ENCODE results near the gene BCLAF1. TPM values are rescaled to one million over a fixed set of nuclear protein-coding genes. Genes with fewer than 3 reads are reported as not detected.

BCLAF1 gene
- total RNA-seq, 1 experiment from 2014 or later = 159 TPM

DNA sequence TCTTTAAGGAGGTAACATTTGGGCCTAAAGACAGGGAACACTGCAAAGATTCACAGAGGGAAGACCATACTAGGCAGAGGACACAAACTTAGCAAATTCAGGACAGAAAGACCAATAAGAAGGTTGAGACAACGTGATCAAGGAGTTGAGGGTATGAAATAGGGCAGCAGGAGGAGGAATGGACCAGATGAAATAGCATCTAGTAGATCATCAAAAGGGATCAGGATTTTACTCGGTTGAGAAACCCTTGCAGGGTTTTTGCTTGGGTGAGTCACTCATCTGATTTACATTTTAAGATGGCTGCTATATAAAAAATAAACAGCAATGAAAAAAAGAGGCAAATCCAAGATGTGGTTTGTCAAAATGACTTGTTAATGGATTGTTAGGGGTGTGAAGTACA, 4.7 kb downstream of the BCLAF1 start:
- ChIA-PET POLR2A (no interaction called here), RAD21 (ENCODE audit: low non-redundant PET in 1 of 2, low total read pairs in 2 of 2, uncharacterized antibody in 2 of 2, unreplicated experiment in 2 of 2) (no interaction called here), CTCF (no interaction called here)
- Histone ChIP-seq H3K27ac (ENCODE audit: low read depth, low read length) (no peak overlapping the region), H3K9me2 (ENCODE audit: insufficient read depth) (no peaks in the 10 kb centered on the region), H3K4me1 (ENCODE audit: control insufficient read depth in 1 of 2, insufficient read depth in 2 of 2, low read length in 2 of 2) (peaks cover 4 to 16% of the 10 kb centered on the region in 2 experiments; a peak in 3 of 4 replicates), H4K20me1 (ENCODE audit: insufficient read depth) (peaks cover 82% of the 10 kb centered on the region), H3K9me3 (ENCODE audit: control insufficient read depth in 1 of 2, insufficient read depth in 1 of 2, low read depth in 1 of 2, low read length in 2 of 2) (no peaks in the 10 kb centered on the region), H3K27me3 (ENCODE audit: insufficient read depth, low read length) (no peaks in the 10 kb centered on the region), H2AFZ (ENCODE audit: low read depth, low read length, poor library complexity, severe bottlenecking) (no peak overlapping the region), H3K4me2 (ENCODE audit: low read length) (no peak overlapping the region), H3K79me2 (ENCODE audit: insufficient read depth, low read length) (peaks cover 96% of the 10 kb centered on the region), H3K4me3 (replicated peaks in 1 of 2; ENCODE audit: low read depth in 1 of 2, low read length in 2 of 2) (no peak overlapping the region), H3K36me3 (ENCODE audit: control insufficient read depth in 1 of 2, insufficient read depth in 2 of 2, low read length in 2 of 2) (peaks cover 13% of the 10 kb centered on the region in 2 experiments; a peak in 3 of 4 replicates), H3K9ac (ENCODE audit: low read length) (no peak overlapping the region)
- intact Hi-C loops (cut with micrococcal nuclease) = loop anchor here (5.0 to 10.0 kb wide), 2 partner anchors 267 to 790 kb away; partner anchors contain the start of genes AHI1 and MAP7
- ATAC-seq = no peak
- TF ChIP-seq ZFX (IDR thresholded peaks at IDR 0.05) (no peak), TCF7L2 (IDR thresholded peaks at IDR 0.05; ENCODE audit: borderline replicate concordance, extremely low read depth, insufficient read depth, insufficient read length) (no peak)
- no TSS peak for BruUV-seq (replicated peaks)
- DNase-seq (ENCODE audit: low read depth, low spot score) = no peak

DNA sequence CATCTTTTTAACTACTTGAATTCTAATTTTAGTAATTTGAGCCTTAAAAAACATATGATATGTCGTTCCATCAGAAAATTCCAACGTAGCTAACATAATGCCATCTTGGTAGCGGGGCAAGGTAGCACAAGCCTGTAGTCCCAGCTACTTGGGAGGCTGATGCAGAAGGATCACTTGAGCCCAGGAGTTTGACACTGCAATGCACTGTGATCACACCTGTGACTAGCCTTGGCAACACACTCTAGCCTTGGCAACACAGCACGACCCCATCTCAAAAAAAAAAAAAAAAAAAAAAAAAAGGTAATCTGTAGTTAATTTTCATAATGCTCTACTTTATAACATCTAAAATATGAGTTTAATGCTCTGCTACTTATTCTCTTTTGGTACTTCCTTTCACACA, 6.7 kb downstream of the BCLAF1 start:
- TF ChIP-seq, protein P1, sequence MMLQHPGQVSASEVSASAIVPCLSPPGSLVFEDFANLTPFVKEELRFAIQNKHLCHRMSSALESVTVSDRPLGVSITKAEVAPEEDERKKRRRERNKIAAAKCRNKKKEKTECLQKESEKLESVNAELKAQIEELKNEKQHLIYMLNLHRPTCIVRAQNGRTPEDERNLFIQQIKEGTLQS (IDR thresholded peaks at IDR 0.05) = no peak
- TF ChIP-seq, protein P2, sequence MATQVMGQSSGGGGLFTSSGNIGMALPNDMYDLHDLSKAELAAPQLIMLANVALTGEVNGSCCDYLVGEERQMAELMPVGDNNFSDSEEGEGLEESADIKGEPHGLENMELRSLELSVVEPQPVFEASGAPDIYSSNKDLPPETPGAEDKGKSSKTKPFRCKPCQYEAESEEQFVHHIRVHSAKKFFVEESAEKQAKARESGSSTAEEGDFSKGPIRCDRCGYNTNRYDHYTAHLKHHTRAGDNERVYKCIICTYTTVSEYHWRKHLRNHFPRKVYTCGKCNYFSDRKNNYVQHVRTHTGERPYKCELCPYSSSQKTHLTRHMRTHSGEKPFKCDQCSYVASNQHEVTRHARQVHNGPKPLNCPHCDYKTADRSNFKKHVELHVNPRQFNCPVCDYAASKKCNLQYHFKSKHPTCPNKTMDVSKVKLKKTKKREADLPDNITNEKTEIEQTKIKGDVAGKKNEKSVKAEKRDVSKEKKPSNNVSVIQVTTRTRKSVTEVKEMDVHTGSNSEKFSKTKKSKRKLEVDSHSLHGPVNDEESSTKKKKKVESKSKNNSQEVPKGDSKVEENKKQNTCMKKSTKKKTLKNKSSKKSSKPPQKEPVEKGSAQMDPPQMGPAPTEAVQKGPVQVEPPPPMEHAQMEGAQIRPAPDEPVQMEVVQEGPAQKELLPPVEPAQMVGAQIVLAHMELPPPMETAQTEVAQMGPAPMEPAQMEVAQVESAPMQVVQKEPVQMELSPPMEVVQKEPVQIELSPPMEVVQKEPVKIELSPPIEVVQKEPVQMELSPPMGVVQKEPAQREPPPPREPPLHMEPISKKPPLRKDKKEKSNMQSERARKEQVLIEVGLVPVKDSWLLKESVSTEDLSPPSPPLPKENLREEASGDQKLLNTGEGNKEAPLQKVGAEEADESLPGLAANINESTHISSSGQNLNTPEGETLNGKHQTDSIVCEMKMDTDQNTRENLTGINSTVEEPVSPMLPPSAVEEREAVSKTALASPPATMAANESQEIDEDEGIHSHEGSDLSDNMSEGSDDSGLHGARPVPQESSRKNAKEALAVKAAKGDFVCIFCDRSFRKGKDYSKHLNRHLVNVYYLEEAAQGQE (IDR thresholded peaks at IDR 0.05; ENCODE audit: low read depth) = no peak
- TF ChIP-seq TCF7L2 (IDR thresholded peaks at IDR 0.05; ENCODE audit: borderline replicate concordance, extremely low read depth, insufficient read depth, insufficient read length) (no peak), CEBPB (IDR thresholded peaks at IDR 0.05; ENCODE audit: low read depth) (no peak), CBX3 (IDR thresholded peaks at IDR 0.05; ENCODE audit: low read depth) (no peak), RAD21 (IDR thresholded peaks at IDR 0.05; ENCODE audit: low read depth) (no peak), SRF (IDR thresholded peaks at IDR 0.05; ENCODE audit: low read depth) (no peak)
- Histone ChIP-seq H3K4me1 (ENCODE audit: control insufficient read depth in 1 of 2, insufficient read depth in 2 of 2, low read length in 2 of 2) (peaks cover 1 to 9% of the 10 kb centered on the region in 2 experiments; a peak in 3 of 4 replicates), H3K9me2 (ENCODE audit: insufficient read depth) (no peaks in the 10 kb centered on the region), H3K4me3 (replicated peaks in 1 of 2; ENCODE audit: low read depth in 1 of 2, low read length in 2 of 2) (no peak overlapping the region), H3K36me3 (ENCODE audit: control insufficient read depth in 1 of 2, insufficient read depth in 2 of 2, low read length in 2 of 2) (peaks cover 16 to 22% of the 10 kb centered on the region in 2 experiments), H3K9ac (ENCODE audit: low read length) (no peak overlapping the region), H3K27me3 (ENCODE audit: insufficient read depth, low read length) (no peaks in the 10 kb centered on the region), H4K20me1 (ENCODE audit: insufficient read depth) (peaks cover 79% of the 10 kb centered on the region), H3K4me2 (ENCODE audit: low read length) (no peak overlapping the region), H3K9me3 (ENCODE audit: control insufficient read depth in 1 of 2, insufficient read depth in 1 of 2, low read depth in 1 of 2, low read length in 2 of 2) (no peaks in the 10 kb centered on the region), H3K79me2 (ENCODE audit: insufficient read depth, low read length) (peaks cover 99% of the 10 kb centered on the region), H3K27ac (ENCODE audit: low read depth, low read length) (no peak overlapping the region), H2AFZ (ENCODE audit: low read depth, low read length, poor library complexity, severe bottlenecking) (no peak overlapping the region)
- ChIA-PET RAD21 (ENCODE audit: low non-redundant PET in 1 of 2, low total read pairs in 2 of 2, uncharacterized antibody in 2 of 2, unreplicated experiment in 2 of 2) (no interaction called here), POLR2A (no interaction called here), CTCF (no interaction called here)
- BruUV-seq (replicated peaks) = no TSS peak
- intact Hi-C loops (cut with micrococcal nuclease) = loop anchor here (10.0 kb wide), 1 partner anchor 788 kb away; the partner anchor contains the start of gene AHI1
- ATAC-seq = no peak
- no peak for DNase-seq (ENCODE audit: low read depth, low spot score)

All from HCT116 (cell line).